HuH-7 (cell line): Measurements from ENCODE around the gene KLK11.

Experiments
- DNase-seq: peaks from one replicate; pipeline ENCODE4 v3.0.0; 2011; ENCODE audit warnings: low spot score

Gene KLK11

GRCh38 chr19:51026554-51026831 is at the start of gene KLK11:
KLK11 (minus strand) TSS chr19:51026616; CDS start chr19:51025631, 985 bp downstream.
- DNase-seq = no peak

GRCh38 chr19:51075998-51076397 is 49.6 kb upstream of the KLK11 start:
- no peak for DNase-seq

DNA sequence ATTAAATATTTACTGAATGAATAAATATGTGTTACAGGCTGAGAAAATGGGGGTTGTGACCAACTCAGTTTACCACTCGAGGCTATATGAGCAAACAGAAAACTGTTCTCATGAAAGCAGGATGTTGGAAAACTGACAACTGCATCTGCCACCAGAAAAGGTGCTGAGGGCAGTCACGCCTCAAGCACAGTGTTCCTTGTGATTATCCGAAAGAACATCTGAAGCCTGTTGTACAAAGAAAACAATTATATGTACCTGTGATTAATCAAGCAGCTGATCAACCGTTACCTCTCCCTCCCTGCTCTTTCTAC is 44.6 kb upstream of the KLK11 start:
- DNase-seq = no peak

- DNase-seq = no peak
Observed at GRCh38 chr19:51070334-51071094, 44.1 kb upstream of the KLK11 start.

- no peak for DNase-seq
Observed at GRCh38 chr19:51066393-51067186, 40.2 kb upstream of the KLK11 start.

- DNase-seq = no peak
Observed at GRCh38 chr19:51065221-51065960, 39.0 kb upstream of the KLK11 start.

GRCh38 chr19:51064534-51065220 is 38.3 kb upstream of the KLK11 start, which contains the start of gene KLK13:
KLK13 (minus strand) TSS chr19:51065092; CDS start chr19:51065067, 25 bp downstream.
- DNase-seq = no peak

GRCh38 chr19:51063664-51064063 is 37.2 kb upstream of the KLK11 start:
- no peak for DNase-seq

DNA sequence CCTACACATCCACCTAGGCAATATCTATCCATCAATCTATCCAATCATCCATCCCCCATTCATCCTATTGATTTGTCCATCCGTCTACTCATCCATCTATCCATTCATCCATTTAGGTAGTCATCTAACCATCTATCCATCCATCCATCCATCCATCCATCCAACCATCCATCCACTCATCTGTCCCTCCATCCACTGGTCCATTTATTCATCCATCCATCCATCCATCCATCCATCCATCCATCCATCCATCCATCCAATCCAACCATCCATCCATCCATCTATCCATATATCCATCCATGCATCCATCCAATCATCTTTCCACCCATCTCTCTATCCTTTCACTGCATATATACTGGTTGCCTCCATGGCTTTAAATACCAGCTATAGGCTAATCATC is 34.6 kb upstream of the KLK11 start:
- DNase-seq = no peak

- DNase-seq = no peak
Observed at GRCh38 chr19:51060336-51060735, 33.9 kb upstream of the KLK11 start.

- no peak for DNase-seq
Observed at GRCh38 chr19:51059715-51060114, 33.3 kb upstream of the KLK11 start.

DNA sequence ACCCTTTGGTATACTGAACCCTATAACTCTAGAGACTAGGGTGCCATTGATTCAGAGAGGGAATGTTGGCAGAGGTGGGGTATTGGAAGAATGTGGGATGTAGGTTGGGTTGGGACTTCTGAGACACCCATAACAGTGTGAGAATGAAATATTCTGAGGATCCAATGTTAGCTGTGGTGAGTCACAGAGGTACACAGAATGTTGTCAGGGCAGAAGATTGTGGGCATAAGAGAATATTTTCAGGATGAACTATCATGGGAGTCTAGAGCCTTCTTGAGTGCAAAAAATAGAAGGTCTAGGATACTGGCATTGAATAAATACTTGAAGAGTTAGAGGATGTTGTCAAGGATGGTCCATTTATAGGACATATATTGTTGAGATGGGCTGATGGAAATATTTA is 29.4 kb upstream of the KLK11 start:
- DNase-seq = no peak

DNA sequence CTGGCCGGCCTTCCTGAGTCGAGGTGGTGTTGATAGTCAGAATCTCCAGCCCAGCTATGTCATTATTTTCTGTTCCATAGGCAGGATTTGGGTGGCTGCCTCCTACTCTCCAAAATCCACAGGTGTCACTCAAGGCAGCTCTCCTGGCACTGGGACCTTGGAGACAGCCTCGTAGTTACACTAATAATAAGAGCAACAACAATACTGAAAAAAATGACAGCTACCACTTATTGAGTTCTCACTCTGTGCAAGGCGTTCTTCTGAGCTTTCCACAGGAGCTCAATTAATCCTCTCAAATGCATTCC is 20.6 kb upstream of the KLK11 start:
- no peak for DNase-seq

GRCh38 chr19:51044327-51044726 is 17.9 kb upstream of the KLK11 start:
- no peak for DNase-seq

- DNase-seq = no peak
Observed at GRCh38 chr19:51043497-51043896, 17.1 kb upstream of the KLK11 start.

- no peak for DNase-seq
Observed at GRCh38 chr19:51040151-51040550, 13.7 kb upstream of the KLK11 start.

DNA sequence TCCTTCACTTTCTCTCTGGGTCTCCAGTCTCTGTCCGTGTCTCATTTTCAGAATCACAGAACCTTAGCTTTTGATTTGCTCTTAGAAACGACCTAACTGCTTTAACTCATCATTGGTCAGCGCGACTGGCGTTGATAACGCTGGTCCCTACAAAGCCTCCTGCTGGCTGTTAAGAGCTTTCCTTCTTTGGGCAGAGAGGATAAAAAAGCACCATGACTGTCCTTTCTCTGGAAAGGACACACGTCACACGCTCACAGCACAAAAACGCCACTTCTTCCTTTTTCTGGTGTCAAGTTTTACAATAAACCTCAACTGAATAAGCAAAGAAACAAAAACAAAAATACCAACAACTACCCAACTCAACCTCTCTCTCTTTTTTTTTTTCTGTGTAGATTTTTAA is 10.1 kb upstream of the KLK11 start:
- no peak for DNase-seq

DNA sequence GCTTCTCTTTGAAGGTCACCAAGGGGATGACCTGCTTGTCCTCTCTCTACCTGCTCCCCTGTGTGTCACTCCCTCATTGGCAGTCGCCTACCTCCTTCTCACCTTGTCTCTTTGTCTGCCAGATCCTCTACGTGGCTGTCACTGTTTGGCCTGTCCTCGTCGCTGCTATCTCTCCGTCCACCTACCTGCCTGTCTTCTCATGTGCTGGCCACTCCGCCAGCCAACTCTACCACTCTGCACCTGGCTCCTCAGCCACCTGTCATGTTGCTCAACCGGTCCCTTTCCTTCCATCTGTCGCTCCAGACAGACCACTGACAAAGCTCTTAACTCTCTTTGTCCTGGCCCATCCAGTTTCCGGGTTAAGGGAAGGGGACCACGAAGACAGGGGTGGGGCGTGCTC is 8.3 kb upstream of the KLK11 start, which contains the start of gene KLK12:
Gene KLK12, minus strand, starts transcription at position 299 of the 400 bp plus-strand sequence. CDS start 381 bp downstream, outside the sequence.
- no peak for DNase-seq

DNA sequence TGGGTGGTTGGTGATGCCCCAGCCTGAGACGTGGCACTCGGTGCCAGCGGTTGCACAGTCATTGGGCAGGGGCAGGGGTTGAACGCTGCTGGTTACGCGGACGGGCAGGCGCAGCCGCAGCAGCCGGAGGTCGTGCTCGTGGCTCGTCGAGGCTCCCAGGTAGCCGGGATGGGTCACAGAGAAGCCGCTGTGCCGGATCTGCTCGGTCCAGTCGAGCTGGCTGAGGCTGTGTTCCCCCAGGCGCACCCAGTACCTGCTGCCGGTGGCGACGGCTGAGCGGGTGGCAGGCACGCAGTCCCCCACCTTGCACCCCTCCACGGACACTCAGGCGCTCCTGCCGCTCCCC is 5.4 kb upstream of the KLK11 start:
- DNase-seq = no peak

- DNase-seq = no peak
Observed at GRCh38 chr19:51031220-51031879, 4.9 kb upstream of the KLK11 start.

DNA sequence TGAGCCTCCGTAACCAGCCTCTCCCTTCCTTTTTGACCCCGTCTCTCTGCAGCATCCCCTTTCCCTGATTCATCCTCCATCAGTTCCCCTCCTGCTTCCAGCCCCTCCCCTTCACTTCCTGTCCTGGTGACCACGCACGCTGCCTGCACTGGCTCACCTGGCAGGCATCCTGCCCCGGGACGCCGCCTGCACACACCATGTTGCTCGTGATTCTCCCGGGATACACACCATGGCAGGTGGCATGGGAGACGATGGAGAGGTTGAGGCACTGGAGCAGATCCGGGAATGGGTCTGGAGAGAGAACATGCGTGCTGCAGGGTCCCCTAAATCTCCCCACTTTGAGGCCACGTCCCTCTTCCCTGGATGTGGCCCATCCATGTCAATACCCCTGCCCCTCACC is 4.2 kb upstream of the KLK11 start:
- DNase-seq = no peak

DNA sequence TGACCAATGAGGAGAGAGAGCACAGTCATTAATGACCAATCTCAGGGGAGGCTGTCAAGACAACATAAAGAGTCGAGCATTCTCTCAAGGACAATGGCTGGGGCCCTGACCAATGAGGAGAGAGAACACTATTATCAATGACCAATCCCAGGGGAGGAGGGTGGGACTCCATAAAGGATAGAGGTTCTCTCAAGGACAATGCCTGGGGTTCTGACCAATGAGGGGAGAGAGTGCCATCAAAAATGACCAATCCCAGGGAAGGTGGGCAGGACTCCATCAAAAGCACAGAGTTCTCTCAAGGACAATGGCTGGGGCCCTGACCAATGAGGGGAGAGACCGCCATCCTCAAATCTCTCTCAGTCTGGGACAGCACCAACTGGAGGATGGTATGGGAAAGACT is 3.3 kb upstream of the KLK11 start:
- no peak for DNase-seq
